K562 (cell line): ENCODE data around the gene COL23A1. TPM values are rescaled to one million over a fixed set of nuclear protein-coding genes. Genes with fewer than 3 reads are reported as not detected.

Source experiments
- C11orf30 ChIP-seq: fragments of 450-650 bp; IDR thresholded peaks from 2 replicates; pipeline ENCODE4 v1.6.1; 2016; ENCODE audit warnings: low read depth, mild to moderate bottlenecking
- ELK3 ChIP-seq: fragments of 450-650 bp; formaldehyde crosslinking; IDR thresholded peaks from 2 replicates; pipeline ENCODE4 v1.4.0; 2020; ENCODE audit warnings: mild to moderate bottlenecking
- IRF1 ChIP-seq: sonication (generic); formaldehyde crosslinking; IDR thresholded peaks from 2 replicates; pipeline ENCODE4 v1.8.0; 2022; ENCODE audit warnings: missing genetic modification reagents, mild to moderate bottlenecking, borderline replicate concordance
- MTA2 ChIP-seq: fragments of 450-650 bp; IDR thresholded peaks from 2 replicates; pipeline ENCODE4 v1.6.1; 2016; ENCODE audit warnings: low read depth
- PURB ChIP-seq: sonication (generic); formaldehyde crosslinking; IDR thresholded peaks from 2 replicates; pipeline ENCODE4 v1.9.0; 2021; ENCODE audit warnings: low read depth, mild to moderate bottlenecking, missing genetic modification reagents
- ZNF407 ChIP-seq: fragments of 450-650 bp; IDR thresholded peaks from 2 replicates; pipeline ENCODE4 v1.6.1; 2016; ENCODE audit warnings: low read depth
- ZNF512 ChIP-seq: IDR thresholded peaks from 2 replicates; pipeline ENCODE4 v1.6.1; 2016; ENCODE audit warnings: missing genetic modification characterization, missing compliant biosample characterization
- polyA plus RNA-seq, 8 experiments: library from polyadenylated mRNA; depleted of rRNA in 4 of 8; stranded (reverse) in 5 of 8; unstranded in 3 of 8; fragments of >200 nt; fragmentation: Nextera tagmentation in 2 of 8; fragmentation: Illumina TruSeq in 1 of 8; extraction: Ambion mirVana in 2 of 8; extraction: Trizol in 1 of 8; gene quantifications; 2 replicates each; pipeline versions ENCODE4 v1.2.1 to v1.2.3, GENCODE V29; 2011 to 2014; ENCODE audit warnings: inconsistent platforms in 1 of 8, missing spikeins in 1 of 8
- total RNA-seq, 7 experiments: library from RNA; depleted of rRNA in 6 of 7; stranded (reverse); fragments of >200 nt in 6 of 7; fragmentation: Illumina TruSeq in 2 of 7; extraction: Trizol in 2 of 7; gene quantifications; 2 replicates each; pipeline versions ENCODE4 v1.2.1 to v1.2.3, GENCODE V29; 2011 to 2021; ENCODE audit warnings: low replicate concordance in 1 of 7
- TF ChIP-seq, protein P1 (sequence below): fragments of 450-650 bp; IDR thresholded peaks from 2 replicates; pipeline ENCODE4 v1.6.1; 2016
- TF ChIP-seq, protein P2 (sequence below): fragments of 250-450 bp; sonication (Bioruptor Pico); IDR thresholded peaks from 2 replicates; pipeline ENCODE4 v1.9.0; 2021; ENCODE audit warnings: mild to moderate bottlenecking

Gene COL23A1
- total and polyA plus RNA-seq, 9 of the 15 experiments (the other 6 are each of a cell fraction or from before 2014, with no cell fraction given) = 0.09 TPM; not detected in 8

- no peak for TF ChIP-seq ZNF407
- TF ChIP-seq MTA2 = no peak
- TF ChIP-seq, protein P1, sequence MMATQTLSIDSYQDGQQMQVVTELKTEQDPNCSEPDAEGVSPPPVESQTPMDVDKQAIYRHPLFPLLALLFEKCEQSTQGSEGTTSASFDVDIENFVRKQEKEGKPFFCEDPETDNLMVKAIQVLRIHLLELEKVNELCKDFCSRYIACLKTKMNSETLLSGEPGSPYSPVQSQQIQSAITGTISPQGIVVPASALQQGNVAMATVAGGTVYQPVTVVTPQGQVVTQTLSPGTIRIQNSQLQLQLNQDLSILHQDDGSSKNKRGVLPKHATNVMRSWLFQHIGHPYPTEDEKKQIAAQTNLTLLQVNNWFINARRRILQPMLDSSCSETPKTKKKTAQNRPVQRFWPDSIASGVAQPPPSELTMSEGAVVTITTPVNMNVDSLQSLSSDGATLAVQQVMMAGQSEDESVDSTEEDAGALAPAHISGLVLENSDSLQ = no peak
- TF ChIP-seq IRF1 (CRISPR knock-in tag) = no peak
- TF ChIP-seq, protein P2, sequence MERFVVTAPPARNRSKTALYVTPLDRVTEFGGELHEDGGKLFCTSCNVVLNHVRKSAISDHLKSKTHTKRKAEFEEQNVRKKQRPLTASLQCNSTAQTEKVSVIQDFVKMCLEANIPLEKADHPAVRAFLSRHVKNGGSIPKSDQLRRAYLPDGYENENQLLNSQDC (CRISPR knock-in tag) = no peak
- TF ChIP-seq ELK3 (CRISPR knock-in tag) = no peak
- TF ChIP-seq ZNF512 = no peak
- TF ChIP-seq PURB (CRISPR knock-in tag) = no peak
- TF ChIP-seq C11orf30 = no peak
Measured at GRCh38 chr5:178360926-178361235, 229.3 kb downstream of the COL23A1 start (continued).
